ENCODE results near the gene GTF3C2.
"Not testable (repeated sequence)": the region's sequence is repeated elsewhere in the genome, so short reads cannot be mapped to it uniquely, and the experiment has no call there.

The GTF3C2 gene

GRCh38 chr2:27319839-27320238 lies 36.7 kb downstream of the GTF3C2 start:
- not testable (repeated sequence) for DNase-seq

- no peak for DNase-seq
Measured at GRCh38 chr2:27316655-27317412, 39.7 kb downstream of the GTF3C2 start.

GRCh38 chr2:27315122-27315521 lies 41.4 kb downstream of the GTF3C2 start:
- no peak for DNase-seq

GRCh38 chr2:27314709-27315108 lies 41.9 kb downstream of the GTF3C2 start:
- no peak for DNase-seq

GRCh38 chr2:27313882-27314645 lies 42.5 kb downstream of the GTF3C2 start:
- DNase-seq = no peak

GRCh38 chr2:27312152-27312551 lies 44.4 kb downstream of the GTF3C2 start:
- DNase-seq = no peak

- no peak for DNase-seq
Measured at GRCh38 chr2:27309651-27310050, 46.9 kb downstream of the GTF3C2 start.

GRCh38 chr2:27308359-27308881 lies 48.1 kb downstream of the GTF3C2 start, which contains the start of gene UCN:
TSS of gene UCN (minus strand) at chr2:27308445. CDS start at chr2:27307895, 550 bp downstream.
- no peak for DNase-seq

GRCh38 chr2:27307545-27308358 lies 48.8 kb downstream of the GTF3C2 start:
- DNase-seq = no peak

- no peak for DNase-seq
Measured at GRCh38 chr2:27307287-27307544, 49.3 kb downstream of the GTF3C2 start.

GRCh38 chr2:27306573-27307286 lies 49.8 kb downstream of the GTF3C2 start:
- peak in 2 of 4 experiments; percentile 9 to 17 for DNase-seq

- DNase-seq = no peak
Measured at GRCh38 chr2:27306136-27306535, 50.4 kb downstream of the GTF3C2 start.

- no peak for DNase-seq
Measured at GRCh38 chr2:27305516-27305915, 51.0 kb downstream of the GTF3C2 start.

GRCh38 chr2:27304488-27305240 lies 51.9 kb downstream of the GTF3C2 start:
- no peak for DNase-seq

- DNase-seq = peak in 1 of 4 experiments; percentile 3
Measured at GRCh38 chr2:27303093-27304025, 53.2 kb downstream of the GTF3C2 start.

- DNase-seq = not testable (repeated sequence)
Measured at GRCh38 chr2:27300606-27301005, 56.0 kb downstream of the GTF3C2 start.

GRCh38 chr2:27298391-27299080 lies 58.0 kb downstream of the GTF3C2 start:
- no peak for DNase-seq

GRCh38 chr2:27297195-27297594 lies 59.4 kb downstream of the GTF3C2 start:
- no peak for DNase-seq

- no peak for DNase-seq
Measured at GRCh38 chr2:27296481-27296880, 60.1 kb downstream of the GTF3C2 start.

- DNase-seq = no peak
Measured at GRCh38 chr2:27294928-27295327, 61.6 kb downstream of the GTF3C2 start.

All from activated naive CD4-positive, alpha-beta T cell (primary cell).